ENCODE measurements around the gene ALK.

Gene ALK

DNA sequence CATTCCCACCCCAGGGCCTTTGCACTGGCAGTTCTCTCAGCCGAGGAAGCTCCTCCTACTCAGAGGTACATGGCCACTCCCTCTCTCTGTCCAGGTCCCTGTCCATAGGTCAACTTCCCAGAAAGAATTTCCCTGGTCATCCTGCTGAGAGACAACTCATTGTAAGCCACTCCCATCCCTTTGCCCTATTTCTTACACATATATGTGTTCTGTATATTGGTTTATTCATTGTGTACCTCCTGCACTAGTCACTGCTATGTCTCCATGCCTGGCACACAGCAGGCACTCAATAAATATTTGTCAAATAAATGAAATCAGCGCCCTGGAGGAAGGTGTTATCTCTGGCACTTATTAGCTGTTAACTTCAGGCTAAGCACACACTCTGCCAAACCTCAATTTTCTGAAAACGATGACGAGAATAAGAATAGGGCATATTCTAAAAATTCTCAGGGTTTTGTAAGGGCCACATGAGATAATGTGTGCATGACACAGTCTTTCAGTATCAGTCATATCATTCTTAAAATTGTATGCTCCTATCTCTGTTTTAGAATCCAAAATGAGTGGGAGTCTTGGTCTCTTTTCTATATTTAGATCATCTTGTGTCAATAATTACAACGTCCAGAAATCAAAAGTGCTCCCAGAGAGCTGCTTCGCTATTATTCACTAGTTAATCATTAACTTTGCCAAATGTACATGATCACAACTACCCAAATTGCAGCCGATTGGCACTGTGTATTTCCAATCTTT, 198.0 kb downstream of the ALK start:
- no peak overlapping the region for H3K4me2 ChIP-seq
- H3K79me2 ChIP-seq (ENCODE audit: insufficient read depth, low read depth) = no peaks in the 10 kb centered on the region
- no peak overlapping the region for H2AFZ ChIP-seq (ENCODE audit: low read depth)
- no peaks in the 10 kb centered on the region for H4K20me1 ChIP-seq (ENCODE audit: insufficient read depth)
- H3K9ac ChIP-seq = no peak overlapping the region
- no peak overlapping the region for H3K27ac ChIP-seq
- no peaks in the 10 kb centered on the region for H3K27me3 ChIP-seq (ENCODE audit: insufficient read depth, low read depth)
- no peak overlapping the region for H3K4me3 ChIP-seq (IDR thresholded peaks at IDR 0.05; ENCODE audit: insufficient read depth, low read depth, low read length)
- TF ChIP-seq, protein P1, sequence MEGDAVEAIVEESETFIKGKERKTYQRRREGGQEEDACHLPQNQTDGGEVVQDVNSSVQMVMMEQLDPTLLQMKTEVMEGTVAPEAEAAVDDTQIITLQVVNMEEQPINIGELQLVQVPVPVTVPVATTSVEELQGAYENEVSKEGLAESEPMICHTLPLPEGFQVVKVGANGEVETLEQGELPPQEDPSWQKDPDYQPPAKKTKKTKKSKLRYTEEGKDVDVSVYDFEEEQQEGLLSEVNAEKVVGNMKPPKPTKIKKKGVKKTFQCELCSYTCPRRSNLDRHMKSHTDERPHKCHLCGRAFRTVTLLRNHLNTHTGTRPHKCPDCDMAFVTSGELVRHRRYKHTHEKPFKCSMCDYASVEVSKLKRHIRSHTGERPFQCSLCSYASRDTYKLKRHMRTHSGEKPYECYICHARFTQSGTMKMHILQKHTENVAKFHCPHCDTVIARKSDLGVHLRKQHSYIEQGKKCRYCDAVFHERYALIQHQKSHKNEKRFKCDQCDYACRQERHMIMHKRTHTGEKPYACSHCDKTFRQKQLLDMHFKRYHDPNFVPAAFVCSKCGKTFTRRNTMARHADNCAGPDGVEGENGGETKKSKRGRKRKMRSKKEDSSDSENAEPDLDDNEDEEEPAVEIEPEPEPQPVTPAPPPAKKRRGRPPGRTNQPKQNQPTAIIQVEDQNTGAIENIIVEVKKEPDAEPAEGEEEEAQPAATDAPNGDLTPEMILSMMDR (conservative IDR thresholded peaks at IDR 0.05; ENCODE audit: low read depth, low read length) = no peak
- no peaks in the 10 kb centered on the region for H3K36me3 ChIP-seq (ENCODE audit: insufficient read depth)
- no peaks in the 10 kb centered on the region for H3K4me1 ChIP-seq (ENCODE audit: low read depth, poor library complexity, severe bottlenecking)

- no peaks in the 10 kb centered on the region for H3K79me2 ChIP-seq (ENCODE audit: insufficient read depth, low read depth)
- H3K27me3 ChIP-seq (ENCODE audit: insufficient read depth, low read depth) = no peaks in the 10 kb centered on the region
- H3K4me1 ChIP-seq (ENCODE audit: low read depth, poor library complexity, severe bottlenecking) = no peaks in the 10 kb centered on the region
- TF ChIP-seq, protein P1 (conservative IDR thresholded peaks at IDR 0.05; ENCODE audit: low read depth, low read length) = no peak
- no peak overlapping the region for H3K4me2 ChIP-seq
- no peak overlapping the region for H3K27ac ChIP-seq
- no peaks in the 10 kb centered on the region for H3K36me3 ChIP-seq (ENCODE audit: insufficient read depth)
- H4K20me1 ChIP-seq (ENCODE audit: insufficient read depth) = no peaks in the 10 kb centered on the region
- H2AFZ ChIP-seq (ENCODE audit: low read depth) = no peak overlapping the region
- no peak overlapping the region for H3K4me3 ChIP-seq (IDR thresholded peaks at IDR 0.05; ENCODE audit: insufficient read depth, low read depth, low read length)
- no peak overlapping the region for H3K9ac ChIP-seq
Observed at GRCh38 chr2:29719639-29720038, 201.7 kb downstream of the ALK start.

- H3K27me3 ChIP-seq (ENCODE audit: insufficient read depth, low read depth) = no peaks in the 10 kb centered on the region
- H3K4me1 ChIP-seq (ENCODE audit: low read depth, poor library complexity, severe bottlenecking) = no peaks in the 10 kb centered on the region
- no peak overlapping the region for H3K27ac ChIP-seq
- TF ChIP-seq, protein P1 (conservative IDR thresholded peaks at IDR 0.05; ENCODE audit: low read depth, low read length) = no peak
- no peak overlapping the region for H3K4me2 ChIP-seq
- H4K20me1 ChIP-seq (ENCODE audit: insufficient read depth) = no peaks in the 10 kb centered on the region
- no peak overlapping the region for H2AFZ ChIP-seq (ENCODE audit: low read depth)
- no peak overlapping the region for H3K9ac ChIP-seq
- H3K36me3 ChIP-seq (ENCODE audit: insufficient read depth) = no peaks in the 10 kb centered on the region
- no peak overlapping the region for H3K4me3 ChIP-seq (IDR thresholded peaks at IDR 0.05; ENCODE audit: insufficient read depth, low read depth, low read length)
- H3K79me2 ChIP-seq (ENCODE audit: insufficient read depth, low read depth) = no peaks in the 10 kb centered on the region
Observed at GRCh38 chr2:29718076-29718686, 203.2 kb downstream of the ALK start.

DNA sequence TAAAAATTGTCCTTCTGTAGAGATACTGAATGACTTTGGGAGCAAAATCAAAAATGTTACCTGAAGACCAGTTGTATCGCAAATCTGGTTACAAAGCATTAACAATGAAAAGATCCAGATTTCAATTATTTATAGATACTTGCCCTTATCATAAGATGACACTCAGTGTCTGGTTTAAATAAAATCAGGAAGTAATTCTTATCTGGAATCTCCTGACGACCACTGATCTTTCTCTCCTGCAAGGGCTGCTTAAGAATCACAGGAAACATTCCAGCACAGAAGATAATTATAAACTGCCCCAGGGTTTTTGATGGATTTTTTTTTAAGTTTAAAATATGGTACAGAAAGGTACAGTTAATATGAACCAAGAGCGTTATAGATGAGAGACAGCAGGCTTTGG, 205.7 kb downstream of the ALK start:
- no peaks in the 10 kb centered on the region for H3K4me1 ChIP-seq (ENCODE audit: low read depth, poor library complexity, severe bottlenecking)
- H4K20me1 ChIP-seq (ENCODE audit: insufficient read depth) = no peaks in the 10 kb centered on the region
- H3K4me2 ChIP-seq = no peak overlapping the region
- no peaks in the 10 kb centered on the region for H3K36me3 ChIP-seq (ENCODE audit: insufficient read depth)
- no peaks in the 10 kb centered on the region for H3K27me3 ChIP-seq (ENCODE audit: insufficient read depth, low read depth)
- no peak overlapping the region for H3K4me3 ChIP-seq (IDR thresholded peaks at IDR 0.05; ENCODE audit: insufficient read depth, low read depth, low read length)
- no peak overlapping the region for H2AFZ ChIP-seq (ENCODE audit: low read depth)
- H3K9ac ChIP-seq = no peak overlapping the region
- TF ChIP-seq, protein P1 (conservative IDR thresholded peaks at IDR 0.05; ENCODE audit: low read depth, low read length) = no peak
- H3K79me2 ChIP-seq (ENCODE audit: insufficient read depth, low read depth) = no peaks in the 10 kb centered on the region
- H3K27ac ChIP-seq = no peak overlapping the region
